IPS DF 4.7 (cell line): ENCODE data around the gene CCDC33.
"Not testable (repeated sequence)": the region's sequence is repeated elsewhere in the genome, so short reads cannot be mapped to it uniquely, and the experiment has no call there.

Experiments used
- DNase-seq: peaks from one replicate; pipeline ENCODE4 v3.0.0-alpha.2; 2013; ENCODE audit warnings: low spot score; ENCODE audit errors: extremely low read depth

The CCDC33 gene

DNA sequence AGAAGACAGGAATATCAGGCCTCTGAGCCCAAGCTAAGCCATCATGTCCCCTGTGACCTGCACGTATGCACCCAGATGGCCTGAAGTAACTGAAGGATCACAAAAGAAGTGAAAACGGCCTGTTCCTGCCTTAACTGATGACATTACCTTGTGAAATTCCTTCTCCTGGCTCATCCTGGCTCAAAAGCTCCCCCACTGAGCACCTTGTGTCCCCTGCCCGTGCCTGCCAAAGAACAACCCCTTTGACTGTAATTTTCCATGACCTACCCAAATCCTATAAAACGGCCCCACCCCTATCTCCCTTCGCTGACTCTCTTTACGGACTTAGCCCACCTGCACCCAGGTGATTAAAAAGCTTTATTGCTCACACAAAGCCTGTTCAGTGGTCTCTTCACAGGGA is 123.2 kb downstream of the CCDC33 start:
- DNase-seq = not testable (repeated sequence)

DNA sequence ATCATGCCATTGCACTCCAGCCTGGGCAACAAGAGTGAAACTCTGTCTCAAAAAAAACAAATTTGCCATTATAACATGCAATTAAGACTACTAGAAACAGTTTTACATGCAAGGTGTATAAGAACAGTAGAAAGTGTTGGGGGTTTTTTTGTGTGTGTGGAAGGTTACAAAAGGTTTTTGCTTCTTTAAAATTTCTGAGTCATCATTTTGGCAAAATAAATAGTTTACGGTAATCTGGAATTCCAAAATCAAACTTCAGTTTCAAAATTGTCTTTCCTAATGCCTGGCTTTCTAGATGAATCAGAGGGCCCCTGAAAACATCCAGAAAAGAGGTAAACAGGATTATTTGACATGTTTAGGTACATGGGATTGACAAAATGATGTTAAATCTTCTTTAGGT is 124.7 kb downstream of the CCDC33 start:
- DNase-seq = not testable (repeated sequence)

DNA sequence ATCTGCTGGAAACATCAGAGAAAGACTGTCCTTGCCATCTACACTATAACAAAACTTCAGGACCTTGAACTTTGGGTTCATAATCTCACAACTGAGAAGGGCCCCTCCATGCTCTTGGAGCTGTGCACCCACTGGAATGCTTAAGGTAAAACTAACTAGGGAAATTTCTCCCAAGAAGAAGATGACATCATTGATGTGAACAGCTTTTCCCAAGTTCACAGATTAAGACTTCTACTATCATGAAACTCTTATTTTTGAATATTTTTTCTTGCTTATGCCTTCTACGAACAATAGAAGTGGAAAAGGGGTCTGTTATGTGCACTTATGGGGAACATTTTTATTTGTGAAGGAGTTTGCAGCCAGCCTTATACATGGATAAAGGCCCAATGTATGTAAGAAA is 126.4 kb downstream of the CCDC33 start:
- DNase-seq = no peak

DNA sequence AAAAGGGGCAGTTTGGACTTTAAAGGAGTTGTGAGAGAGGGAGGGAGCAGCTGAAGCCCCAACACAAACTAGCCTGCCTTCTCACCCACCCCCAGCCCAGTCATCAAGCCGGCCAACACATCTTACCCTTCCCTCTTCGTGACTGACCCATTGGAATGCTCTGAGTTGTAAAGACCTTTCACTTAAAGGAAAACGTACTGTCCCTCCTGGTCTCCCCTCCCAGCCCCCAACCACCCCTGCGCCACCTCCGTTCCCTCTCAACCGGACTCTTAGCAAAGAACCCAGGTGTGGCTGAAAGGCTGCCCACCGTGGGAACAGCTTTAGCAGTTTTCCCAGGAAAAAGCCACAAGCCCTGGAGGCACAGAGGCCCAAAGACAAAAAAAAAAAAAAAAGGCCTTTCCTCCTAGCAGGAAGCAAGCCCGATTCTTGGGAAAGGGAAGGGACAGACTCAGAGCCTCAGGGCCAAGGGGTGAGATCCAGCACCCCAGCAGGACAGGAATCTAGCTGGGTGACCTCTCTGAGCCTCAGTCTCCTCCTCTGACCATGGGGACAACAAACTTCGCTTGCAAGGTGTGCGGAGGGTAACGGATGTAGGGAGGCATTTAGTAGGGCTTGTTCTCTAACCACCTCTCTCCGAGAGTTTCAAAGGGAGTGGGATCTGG is 128.9 kb downstream of the CCDC33 start:
- DNase-seq = no peak

DNA sequence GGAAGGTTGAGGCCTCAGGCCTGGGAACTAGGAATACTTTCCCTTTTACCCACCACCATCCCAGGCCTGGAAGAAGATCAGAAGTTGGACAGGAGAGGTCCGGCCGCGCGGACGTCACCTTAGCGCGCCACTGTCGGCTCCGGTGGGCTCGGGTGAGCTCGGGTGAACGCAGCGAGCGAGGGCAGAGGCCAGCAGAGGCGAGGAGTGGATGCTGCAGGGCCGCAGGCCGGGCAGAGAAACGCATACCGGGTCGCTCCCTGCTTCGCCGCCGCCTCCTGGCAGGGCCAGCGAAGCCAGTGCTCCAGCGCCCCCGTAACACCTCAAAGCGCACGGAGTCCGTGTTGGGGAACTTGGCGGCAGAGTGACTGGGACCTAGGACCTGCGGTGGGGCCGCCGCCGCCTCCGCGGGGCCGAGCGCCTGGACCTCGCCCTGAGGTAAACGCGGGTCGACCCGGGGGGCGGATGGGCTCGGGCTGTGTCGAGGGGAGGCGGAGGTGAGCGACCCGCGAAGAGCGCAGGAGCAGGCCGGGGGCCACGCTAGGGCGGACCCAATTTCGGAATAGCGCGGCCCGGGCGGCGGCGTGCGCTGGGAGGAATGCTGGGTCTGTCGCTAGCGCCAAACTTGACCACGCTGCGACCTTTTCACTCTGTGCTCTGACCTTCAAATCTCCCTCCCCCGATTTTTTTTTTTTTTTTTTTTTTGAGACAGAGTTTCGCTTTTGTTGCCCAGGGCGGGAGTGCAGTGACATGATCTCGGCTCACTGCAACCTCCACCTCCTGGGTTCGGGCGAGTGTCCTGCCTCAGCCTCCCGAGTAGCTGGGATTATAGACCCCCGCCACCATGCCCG is 129.7 kb downstream of the CCDC33 start:
- no peak for DNase-seq

DNA sequence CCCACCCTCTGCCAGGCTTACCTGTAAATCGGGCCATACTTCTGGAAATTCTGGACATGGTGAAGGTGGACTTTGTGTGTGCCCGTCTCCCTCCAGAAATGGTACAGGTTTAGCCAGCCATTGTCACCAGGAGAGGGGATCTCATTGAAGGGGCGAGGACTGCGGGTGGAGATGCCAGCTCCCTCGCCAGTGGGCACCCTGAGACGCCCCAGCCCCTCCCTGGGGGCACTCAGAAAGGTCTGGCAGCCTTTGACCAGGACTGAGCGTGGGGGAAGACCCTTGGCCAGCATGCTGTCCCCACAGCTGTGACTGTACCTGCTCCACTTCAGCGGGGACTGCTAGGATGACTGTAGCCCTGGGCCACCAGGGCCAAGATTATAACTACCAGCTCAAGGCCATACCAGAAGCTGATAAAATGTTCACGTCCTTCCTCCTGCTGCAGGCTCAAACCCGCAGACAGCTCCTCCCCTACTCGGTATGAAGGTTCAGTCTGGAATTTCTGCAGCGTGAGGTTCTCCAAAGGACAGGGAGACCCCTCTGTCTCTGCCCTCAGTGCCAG is 131.2 kb downstream of the CCDC33 start, which contains the start of gene CYP11A1:
TSS of gene CYP11A1 (minus strand) at position 351 of the 559 bp plus-strand sequence. CDS start at position 290, 61 bp downstream.
- DNase-seq = no peak

DNA sequence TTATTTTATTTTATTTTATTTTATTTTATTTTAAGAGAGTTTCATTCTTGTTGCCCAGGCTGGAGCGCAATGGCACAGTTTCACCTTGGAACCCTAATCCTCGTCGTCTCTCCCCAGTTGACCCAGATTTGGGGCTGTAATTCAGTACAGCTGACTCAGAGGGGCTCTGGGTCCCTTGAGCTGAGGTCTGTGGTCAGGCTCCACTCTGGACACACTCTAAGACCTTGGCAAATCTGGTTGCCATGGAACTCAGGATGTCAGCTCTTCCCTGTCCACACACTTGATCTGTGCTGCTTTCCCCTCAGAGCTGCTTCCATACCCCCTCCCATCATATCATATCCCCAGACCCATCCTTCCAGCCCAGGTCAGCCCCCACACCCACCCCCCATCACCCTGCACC is 132.0 kb downstream of the CCDC33 start:
- no peak for DNase-seq

DNA sequence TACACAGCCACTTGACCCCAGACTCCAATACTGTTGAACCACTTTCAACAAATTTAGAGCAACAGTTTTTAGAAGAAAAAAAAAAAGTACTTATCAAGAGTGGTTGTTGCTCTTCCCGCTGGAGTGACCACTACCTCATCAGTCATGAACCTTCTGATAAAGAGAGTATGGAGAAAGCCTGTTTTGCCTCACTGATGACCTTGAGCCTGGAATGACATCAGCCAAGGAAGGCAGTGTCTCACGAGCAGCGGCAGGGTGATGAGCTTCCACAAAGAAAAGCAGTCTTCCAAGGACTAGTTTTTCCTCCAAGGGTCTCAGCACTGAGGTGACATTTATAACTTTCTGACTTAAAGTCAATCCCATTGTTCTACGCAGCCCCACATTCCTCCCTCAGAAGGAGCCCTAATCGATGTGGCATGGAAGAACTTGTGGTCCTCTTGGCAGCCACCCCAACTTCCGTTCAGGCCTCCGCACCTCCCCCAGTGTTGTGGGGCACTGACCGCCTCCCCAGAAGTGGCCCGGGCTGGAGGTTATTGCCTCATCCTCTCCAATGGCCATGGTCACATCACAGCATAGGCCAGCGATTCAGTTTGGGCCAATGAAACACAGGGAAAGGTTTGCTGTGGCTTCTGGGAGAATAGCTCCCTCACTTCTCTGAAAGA is 133.1 kb downstream of the CCDC33 start:
- no peak for DNase-seq

DNA sequence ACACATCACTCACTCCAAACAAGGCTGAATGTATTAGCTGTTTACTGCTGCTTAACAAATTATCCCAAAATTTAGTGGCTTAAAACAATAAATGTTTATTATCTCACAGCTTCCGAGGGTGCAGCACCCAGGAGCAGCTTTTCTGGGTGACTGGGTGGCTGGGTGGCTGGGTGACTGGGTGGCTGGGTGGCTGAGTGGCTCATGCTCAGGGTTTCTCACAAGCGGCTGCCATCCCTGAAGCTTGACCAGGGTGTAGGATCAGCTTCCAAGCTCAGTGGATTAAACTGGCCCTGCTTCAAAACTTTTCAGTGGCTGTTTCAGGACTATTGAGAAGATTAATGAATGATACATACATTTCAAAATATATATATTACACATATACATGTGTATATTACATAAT is 133.6 kb downstream of the CCDC33 start:
- DNase-seq = no peak

DNA sequence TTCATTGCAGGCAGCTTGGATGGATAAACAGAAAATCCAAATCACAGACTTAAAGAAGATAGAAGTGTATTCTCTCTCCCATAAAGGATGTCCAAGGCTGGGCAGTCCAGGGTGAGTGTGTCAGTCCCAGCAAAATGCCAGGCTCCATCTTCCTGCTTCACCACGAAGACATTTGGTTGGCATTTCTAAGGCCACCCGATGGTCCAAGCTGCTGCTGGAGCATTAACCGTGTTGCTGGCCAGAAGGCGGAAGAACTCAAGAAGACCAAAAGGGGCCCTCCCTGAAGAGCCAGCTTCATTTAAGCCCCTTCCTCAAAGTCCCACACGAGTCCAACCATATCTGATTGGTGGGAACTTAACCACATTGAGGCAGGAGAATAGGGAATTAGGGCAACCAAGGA is 134.3 kb downstream of the CCDC33 start:
- no peak for DNase-seq

DNA sequence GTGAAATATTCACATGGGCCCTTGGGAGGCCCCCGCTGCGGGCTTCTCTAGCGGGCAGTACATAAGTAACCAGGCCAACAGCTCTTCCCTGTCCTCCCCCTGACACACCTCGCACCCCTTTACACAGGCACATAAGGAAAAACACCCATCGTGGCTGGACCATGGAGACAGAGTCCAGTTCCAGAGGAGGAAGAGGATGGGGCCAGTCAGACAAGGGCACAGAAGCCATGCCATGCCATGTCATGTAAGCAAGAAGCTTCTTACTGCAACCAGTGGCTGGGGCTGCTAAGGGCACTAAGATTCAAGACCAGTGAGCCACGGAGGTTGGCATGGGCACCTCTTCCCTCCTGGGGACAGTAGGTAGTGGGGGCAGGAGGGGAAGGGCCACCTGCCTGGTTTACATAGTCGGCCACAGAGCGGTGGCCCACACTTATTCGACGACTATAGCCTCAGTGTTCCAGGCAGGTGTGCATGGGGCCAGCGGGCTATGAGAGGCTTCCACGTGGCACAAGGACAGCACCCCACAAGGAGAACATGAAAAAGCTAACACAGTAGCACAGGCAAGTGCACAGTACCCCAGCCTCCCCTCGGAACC is 137.0 kb downstream of the CCDC33 start:
- no peak for DNase-seq

DNA sequence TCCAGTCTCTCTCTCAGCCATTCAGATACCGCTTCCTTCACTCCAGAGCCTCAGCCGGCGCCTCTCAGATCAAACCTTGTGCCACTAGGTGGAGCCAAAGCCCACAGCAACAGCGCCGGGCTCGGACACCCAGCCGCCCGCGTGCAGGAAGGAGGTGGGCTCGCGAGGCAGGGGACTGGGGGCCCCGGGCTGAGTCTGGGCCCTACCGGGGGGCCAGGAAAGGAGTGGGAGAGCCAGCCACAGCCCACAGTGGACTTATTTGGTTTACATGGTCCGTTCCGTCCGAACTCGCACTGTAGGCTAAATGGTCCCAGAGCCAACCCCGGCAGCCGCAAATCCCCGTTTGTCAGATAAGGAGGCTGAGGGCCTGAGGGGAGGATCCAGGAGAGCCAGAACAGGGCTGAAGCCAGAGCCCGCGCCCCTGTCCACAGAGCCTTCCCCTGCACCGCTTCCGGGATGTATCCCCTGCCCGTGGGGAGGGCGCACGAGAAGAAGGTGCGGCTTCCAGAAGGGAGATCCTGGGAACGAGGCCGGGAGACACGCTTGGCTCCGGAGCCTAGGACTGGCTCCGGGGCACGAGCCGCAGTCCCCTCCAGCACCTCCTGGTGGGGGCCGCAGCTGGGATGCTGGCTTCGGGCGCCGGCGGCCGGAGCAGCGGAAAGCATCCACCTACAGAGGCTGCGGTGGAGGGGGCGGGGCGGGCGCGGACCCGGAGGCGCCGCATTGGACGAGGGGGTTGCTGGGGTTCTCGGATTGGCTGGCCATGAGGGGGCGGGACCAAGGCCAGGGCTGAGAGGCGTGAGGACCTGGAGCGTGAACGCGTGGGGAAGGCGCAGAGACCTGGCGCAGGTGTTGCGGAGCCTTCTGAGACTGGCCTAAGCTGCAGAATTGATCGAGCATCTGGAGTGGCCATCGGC is 137.9 kb downstream of the CCDC33 start:
- no peak for DNase-seq

DNA sequence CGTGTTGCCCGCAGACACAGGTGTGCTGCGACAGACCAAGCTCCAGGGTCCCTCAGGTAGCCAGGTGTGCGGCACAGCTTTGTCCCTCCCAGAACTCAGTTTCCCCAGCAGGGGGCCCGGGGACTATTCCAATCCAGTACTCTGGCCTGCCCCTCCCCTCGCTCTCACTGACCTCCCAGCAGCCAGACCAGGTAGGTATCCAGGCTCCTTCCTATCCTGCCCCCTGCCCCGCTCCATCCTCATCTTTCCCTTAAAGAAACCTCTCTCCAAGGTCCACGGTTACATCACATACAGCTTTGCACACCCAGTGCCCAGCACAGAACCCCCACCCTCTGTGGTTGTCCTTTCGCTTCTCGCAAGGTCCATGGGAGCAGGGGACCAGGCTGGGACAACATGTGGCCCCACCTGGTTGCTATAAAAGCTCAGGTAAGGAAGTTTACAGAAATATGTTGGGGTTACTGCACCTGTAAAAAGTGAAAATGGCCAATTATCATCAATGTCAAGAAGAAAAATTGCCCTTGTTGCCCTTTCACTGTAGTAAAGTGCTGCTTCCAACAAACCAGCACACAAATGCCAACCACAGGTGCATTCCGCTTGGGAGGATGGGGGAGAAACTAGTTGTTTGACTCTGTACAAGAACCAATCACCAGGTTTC is 138.6 kb downstream of the CCDC33 start:
- no peak for DNase-seq

DNA sequence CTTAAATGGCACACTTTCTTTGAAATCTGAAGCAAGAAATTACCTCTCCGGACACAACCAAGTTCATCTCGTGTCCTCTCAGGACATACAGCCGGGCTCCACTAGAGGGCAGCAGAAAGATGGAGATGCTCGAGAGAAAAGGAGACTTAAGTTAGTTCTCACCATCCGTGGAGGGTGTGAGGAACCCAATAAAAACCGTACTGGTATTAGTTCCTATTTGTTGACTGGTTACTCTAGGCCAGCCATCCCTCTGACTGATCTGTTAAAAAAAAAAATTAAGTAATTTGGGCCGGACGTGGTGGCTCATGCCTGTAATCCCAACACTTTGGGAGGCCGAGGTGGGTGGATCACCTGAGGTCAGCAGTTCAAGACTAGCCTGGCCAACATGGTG is 139.2 kb downstream of the CCDC33 start:
- no peak for DNase-seq

DNA sequence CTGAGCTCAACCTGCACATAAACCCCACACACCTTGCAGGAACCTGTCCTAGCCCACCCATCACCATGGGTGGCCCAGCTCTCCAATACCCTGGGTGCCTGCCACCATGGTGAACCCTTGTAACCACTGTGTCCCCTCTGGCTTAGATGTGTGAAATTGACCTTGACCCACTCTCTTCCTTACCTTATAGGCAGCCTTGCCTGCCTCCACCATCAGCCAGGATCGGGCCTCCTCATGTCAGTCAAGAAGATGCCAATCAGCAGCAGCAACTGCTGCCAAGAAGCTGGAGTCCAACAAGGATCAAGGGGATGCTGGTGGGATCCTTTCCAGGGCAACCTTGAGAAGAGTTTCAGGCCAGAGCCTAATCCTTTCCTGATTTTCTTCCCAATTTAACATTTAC is 140.1 kb downstream of the CCDC33 start:
- DNase-seq = no peak

DNA sequence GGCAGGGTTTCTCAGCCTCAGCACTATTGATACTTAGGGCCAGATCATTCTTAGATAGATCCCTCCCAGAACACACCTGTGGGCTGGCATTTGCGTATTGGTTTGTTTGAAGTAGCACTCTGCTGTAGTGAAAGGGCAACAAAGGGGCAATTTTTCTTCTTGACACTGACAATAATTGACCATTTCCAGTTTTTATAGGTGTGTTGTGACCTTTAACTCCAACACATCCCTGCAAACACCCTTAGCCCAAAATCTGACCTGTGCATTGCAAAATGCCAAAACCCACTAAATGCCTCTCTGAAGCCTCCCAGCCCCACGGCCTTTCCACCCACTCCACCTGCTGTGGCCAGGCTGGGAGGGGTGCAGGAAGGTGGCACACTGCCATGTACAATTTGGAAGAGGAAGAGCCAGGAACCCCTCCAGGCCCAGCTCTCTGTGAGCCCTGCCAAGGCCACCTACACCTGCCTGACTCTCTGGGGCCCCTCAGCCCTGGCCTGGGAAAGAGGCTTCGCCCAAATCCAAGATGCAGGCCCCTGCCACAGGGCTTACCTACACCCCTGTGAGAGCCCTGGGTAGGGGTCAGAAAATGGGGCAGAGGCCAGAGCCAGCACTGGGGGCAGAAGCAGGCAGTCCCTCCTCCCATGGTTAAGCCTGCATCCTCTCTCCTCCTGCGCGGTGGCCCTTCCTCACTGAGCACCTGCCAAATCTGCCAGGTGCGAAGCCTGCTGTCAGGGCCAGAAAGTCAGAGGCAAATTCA is 140.9 kb downstream of the CCDC33 start:
- DNase-seq = no peak

DNA sequence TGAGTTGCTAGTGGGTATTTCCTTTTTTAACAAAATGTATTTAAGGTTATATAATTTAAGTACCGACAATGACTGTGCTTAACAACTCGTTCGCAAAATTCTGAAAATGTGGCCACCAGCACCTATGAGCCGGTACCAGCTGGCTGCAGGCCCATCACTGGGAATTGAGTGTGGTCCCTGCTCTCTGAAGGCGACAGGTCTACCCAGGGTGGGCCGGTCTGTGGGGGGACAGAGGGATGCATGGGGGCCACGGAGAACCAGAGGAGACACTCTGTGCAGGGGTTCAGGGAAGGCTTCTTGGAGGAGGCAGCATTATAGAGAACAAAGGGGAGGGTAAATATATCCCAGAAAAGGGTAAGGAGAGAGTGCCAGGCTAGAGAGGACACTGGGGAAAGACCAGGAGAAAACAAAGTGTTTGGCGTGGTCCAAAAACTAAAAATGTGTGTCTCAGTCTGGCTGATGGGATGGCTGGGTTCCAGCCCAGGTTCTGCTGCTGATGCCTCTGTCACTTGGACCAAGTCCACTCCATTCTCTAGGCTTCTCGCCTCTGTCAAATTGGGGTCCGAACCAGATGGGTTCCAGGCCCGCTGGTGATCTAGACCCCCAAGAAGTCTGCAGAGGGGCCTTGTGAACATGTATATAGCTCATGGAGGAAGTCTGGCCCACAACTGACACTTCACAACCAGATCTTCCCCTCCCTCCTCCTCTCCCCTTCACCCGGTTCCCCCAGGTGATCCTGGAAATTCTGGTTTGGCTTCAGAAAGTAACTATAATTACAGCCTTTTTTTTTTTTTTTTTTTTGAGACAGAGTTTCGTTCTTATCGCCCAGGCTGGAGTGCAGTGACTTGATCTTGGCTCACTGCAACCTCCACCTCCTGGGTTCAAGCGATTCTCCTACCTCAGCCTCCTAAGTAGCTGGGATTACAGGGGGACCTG is 142.0 kb downstream of the CCDC33 start:
- no peak for DNase-seq

DNA sequence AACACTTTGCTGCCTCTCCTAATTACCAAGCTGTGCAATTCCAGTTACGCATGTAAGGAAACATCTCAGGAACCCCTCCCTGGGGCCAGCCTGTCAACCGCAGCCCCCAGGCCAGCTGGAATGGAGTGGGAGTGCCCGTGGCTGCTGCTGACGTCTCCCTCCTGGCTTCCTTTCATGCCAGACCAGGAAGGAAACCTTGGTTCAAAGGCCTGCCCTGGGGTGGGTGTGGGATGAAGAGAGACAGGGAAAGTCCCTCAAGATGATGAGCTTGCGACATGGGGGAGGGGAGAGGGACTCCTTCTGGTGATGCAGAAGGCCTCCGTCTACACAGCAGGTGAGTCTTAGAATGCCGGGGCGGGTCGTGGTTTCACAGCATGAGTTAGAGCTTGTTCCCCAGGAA is 142.7 kb downstream of the CCDC33 start:
- no peak for DNase-seq
